NCI-H1436 (cell line): ENCODE results near the gene OR9A2.

ENCODE experiments used
- DNase-seq: peaks from one replicate; lab custom pipeline; 2025; lab: John Stamatoyannopoulos, UW

The OR9A2 gene

GRCh38 chr7:143027032-143027431, at the start of gene OR9A2:
Gene OR9A2 (minus strand): TSS chr7:143027132. CDS start chr7:143027132, 0 bp downstream.
- DNase-seq: no peak

GRCh38 chr7:143074141-143074540, 47.2 kb upstream of the OR9A2 start:
- no peak for DNase-seq

GRCh38 chr7:143073556-143073955, 46.6 kb upstream of the OR9A2 start:
- no peak for DNase-seq

- no peak for DNase-seq
Measured at GRCh38 chr7:143069912-143070500, 43.1 kb upstream of the OR9A2 start.

GRCh38 chr7:143068446-143068845, 41.5 kb upstream of the OR9A2 start:
- DNase-seq: no peak

- no peak for DNase-seq
Measured at GRCh38 chr7:143063741-143064140, 36.8 kb upstream of the OR9A2 start.

GRCh38 chr7:143055754-143056153, 28.8 kb upstream of the OR9A2 start:
- no peak for DNase-seq

GRCh38 chr7:143054621-143055020, 27.7 kb upstream of the OR9A2 start:
- no peak for DNase-seq

- DNase-seq: no peak
Measured at GRCh38 chr7:143052041-143052440, 25.1 kb upstream of the OR9A2 start, which contains the start of gene OR6V1. Gene OR6V1 (plus strand): TSS chr7:143052341. CDS start chr7:143052341, 0 bp downstream.

- no peak for DNase-seq
Measured at GRCh38 chr7:143050931-143051330, 24.0 kb upstream of the OR9A2 start.

GRCh38 chr7:143049362-143049761, 22.4 kb upstream of the OR9A2 start:
- no peak for DNase-seq

GRCh38 chr7:143048827-143049226, 21.9 kb upstream of the OR9A2 start:
- no peak for DNase-seq

- no peak for DNase-seq
Measured at GRCh38 chr7:143047326-143047725, 20.4 kb upstream of the OR9A2 start.

GRCh38 chr7:143046426-143046851, 19.5 kb upstream of the OR9A2 start:
- no peak for DNase-seq

- no peak for DNase-seq
Measured at GRCh38 chr7:143043391-143043790, 16.5 kb upstream of the OR9A2 start.

- no peak for DNase-seq
Measured at GRCh38 chr7:143042790-143043271, 15.9 kb upstream of the OR9A2 start.

- no peak for DNase-seq
Measured at GRCh38 chr7:143042159-143042789, 15.3 kb upstream of the OR9A2 start.

- no peak for DNase-seq
Measured at GRCh38 chr7:143041346-143041745, 14.4 kb upstream of the OR9A2 start.

- no peak for DNase-seq
Measured at GRCh38 chr7:143040209-143040715, 13.3 kb upstream of the OR9A2 start.

GRCh38 chr7:143038635-143039034, 11.7 kb upstream of the OR9A2 start:
- DNase-seq: no peak

- no peak for DNase-seq
Measured at GRCh38 chr7:143027683-143028082, 751 bp upstream of the OR9A2 start.

GRCh38 chr7:143025371-143025770, 1.6 kb downstream of the OR9A2 start:
- DNase-seq: no peak

GRCh38 chr7:143023047-143023446, 3.9 kb downstream of the OR9A2 start:
- no peak for DNase-seq

- DNase-seq: no peak
Measured at GRCh38 chr7:143018931-143019330, 8.0 kb downstream of the OR9A2 start.
